HT1080 (cell line): ENCODE results near the gene HSD17B2. TPM values are rescaled to one million over a fixed set of nuclear protein-coding genes. Genes with fewer than 3 reads are reported as not detected.
"Not testable (repeated sequence)": the region's sequence is repeated elsewhere in the genome, so short reads cannot be mapped to it uniquely, and the experiment has no call there.

Experiments
- DNase-seq: peaks from one replicate; pipeline ENCODE4 v3.0.0-alpha.2; 2015; ENCODE audit warnings: low read depth
- total RNA-seq: library from RNA; depleted of rRNA; stranded (reverse); fragments of >200 nt; shearing (Covaris generic); gene quantifications from 2 replicates; pipeline ENCODE4 v1.2.3, GENCODE V29; 2014

The HSD17B2 gene
- total RNA-seq, 1 experiment from 2014 or later, result 2.2 TPM

- DNase-seq, result no peak
Measured at GRCh38 chr16:82078125-82078524, 43.1 kb downstream of the HSD17B2 start.

DNA sequence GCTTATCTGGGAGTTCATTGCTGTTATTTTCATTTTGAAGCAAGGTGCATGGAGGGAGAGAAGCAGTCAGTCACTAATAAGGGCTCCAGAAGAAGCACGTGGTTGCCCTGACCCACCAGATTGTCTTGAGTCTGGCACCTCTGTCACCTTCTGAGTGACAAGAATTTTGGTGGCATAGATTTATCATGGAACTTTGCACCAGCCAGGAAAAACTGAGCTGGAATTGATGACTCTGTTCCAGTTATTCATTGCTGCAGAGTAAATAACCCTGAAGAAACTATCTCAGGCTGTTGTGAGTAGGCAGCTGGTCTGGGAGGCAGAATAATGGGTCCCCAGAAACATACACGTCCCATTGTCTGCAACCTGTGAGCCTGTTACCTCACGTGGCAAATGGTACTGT, 44.8 kb downstream of the HSD17B2 start:
- no peak for DNase-seq

DNA sequence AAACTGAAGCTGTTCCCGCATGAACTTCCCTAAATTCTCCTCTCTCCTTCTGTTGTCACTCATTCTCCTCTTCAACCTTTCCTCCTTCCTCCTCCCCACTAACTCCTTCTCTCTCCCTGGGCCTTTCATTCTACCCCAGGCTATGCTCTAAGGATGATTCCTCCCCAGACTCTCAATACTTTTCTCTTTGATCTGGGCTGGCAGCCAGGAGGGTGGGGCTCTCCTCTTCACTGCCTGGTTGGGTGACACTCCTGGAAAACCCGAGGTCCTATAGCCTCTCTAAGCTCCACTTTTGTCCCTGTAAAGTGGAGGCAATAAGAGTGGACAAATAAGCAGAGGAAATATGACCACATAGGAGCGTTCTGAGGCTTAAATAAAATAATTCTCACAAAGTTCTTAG, 46.2 kb downstream of the HSD17B2 start:
- DNase-seq, result no peak

GRCh38 chr16:82082097-82082496, 47.0 kb downstream of the HSD17B2 start:
- no peak for DNase-seq

GRCh38 chr16:82082543-82083244, 47.6 kb downstream of the HSD17B2 start:
- peak; percentile 84 for DNase-seq

DNA sequence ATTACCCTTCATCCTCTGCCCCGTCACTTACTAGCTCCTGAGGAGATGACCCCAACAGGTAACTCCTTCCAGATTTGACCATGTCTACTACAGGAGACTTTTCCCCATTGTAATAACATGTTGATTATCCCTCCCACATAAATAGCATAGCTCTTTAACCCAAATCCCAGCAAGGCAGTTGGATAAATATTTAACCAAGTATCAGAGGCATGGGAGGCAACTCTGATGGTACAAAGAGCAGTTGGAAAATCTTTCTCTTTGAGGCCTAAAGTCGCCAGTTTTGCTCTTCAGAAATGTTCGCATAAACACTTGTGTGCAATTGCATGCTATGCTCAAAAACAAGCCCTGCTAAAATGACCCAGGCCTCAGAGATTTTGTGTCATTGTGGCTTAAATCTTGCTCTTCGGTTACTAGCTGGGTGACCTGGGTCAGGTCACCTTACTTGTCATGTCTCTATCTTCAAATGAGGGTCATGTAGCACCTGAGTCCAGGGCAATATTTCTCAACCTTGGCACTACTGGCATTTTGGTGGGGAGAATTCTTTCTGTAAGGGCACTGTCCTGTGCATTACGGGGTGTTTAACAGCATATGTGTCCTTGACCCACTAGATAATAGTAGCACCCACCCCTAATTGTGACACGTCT, 48.8 kb downstream of the HSD17B2 start:
- no peak for DNase-seq

GRCh38 chr16:82085011-82085779, 50.1 kb downstream of the HSD17B2 start:
- DNase-seq, result no peak

- DNase-seq, result no peak
Measured at GRCh38 chr16:82088483-82088882, 53.4 kb downstream of the HSD17B2 start.

- DNase-seq, result peak; percentile 45
Measured at GRCh38 chr16:82091241-82091640, 56.2 kb downstream of the HSD17B2 start.

DNA sequence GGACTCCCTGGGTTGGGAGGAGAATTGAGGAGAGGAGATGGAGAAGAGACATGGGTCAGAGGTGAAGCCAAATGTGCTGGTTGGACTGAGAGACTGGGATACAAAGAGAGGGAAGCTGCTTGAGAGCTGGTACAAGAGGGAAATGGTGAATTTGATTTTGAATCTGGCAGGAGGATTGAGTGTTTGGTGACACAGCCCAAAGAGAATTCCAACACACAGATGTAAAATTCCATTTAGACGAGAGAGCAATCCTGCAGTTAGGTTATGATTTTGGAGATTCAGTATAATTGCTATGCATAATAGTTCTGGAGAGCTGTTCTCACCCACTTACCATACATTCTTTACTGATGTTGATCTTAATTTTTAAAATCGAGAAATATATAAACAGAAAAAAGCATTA, 57.7 kb downstream of the HSD17B2 start:
- DNase-seq, result peak; percentile 62

GRCh38 chr16:82093666-82094300, 58.7 kb downstream of the HSD17B2 start:
- DNase-seq, result peak; percentile 57

DNA sequence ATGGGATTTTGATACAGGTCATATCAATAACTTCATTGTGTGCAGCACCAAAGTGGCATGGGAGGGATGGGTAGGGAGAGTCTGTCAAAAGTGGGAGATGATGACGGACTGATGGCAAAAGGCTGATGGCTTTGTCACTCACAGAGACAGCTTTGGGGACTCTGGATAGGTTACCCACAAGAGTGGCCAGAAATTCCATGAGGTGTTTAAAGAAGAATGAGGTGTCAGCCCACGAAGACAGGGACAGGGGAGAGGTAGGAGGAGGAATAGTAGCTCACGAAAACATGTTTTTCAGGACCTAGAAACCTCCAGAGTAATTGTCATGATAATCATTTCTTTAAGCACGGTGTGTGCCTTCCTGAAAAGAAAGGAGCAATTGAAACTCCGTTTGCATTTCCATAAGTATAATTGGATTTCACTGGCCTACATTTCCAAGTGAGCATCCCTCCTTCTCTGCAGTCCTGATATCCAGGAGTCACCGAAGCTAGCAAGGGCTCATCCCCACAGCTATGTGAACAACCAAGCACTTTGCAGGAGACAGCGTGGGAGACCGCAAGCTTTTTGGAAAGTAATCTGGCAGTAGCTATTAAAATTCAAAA, 60.0 kb downstream of the HSD17B2 start:
- no peak for DNase-seq

GRCh38 chr16:82096641-82097040, 61.6 kb downstream of the HSD17B2 start:
- DNase-seq, result no peak

- no peak for DNase-seq
Measured at GRCh38 chr16:82105107-82105506, 70.1 kb downstream of the HSD17B2 start.

DNA sequence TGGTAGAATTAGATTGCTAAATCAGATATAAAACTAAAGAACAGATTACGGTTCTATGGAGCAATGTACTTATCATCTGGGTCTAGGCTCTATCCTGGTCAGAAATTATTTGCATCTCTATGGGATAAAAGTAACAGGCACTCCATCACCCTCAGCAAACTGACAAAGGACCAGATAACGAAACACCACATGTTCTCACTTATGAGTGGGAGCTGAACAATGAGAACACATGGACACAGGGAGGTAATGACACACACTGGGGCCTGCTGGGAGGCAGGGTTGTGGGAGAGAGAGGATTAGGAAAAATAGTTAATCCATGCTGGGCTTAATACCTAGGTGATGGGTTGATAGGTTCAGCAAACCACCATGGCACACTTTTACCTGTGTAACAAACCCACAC, 73.0 kb downstream of the HSD17B2 start:
- no peak for DNase-seq

GRCh38 chr16:82108774-82109173, 73.7 kb downstream of the HSD17B2 start:
- DNase-seq, result peak; percentile 25

GRCh38 chr16:82109266-82109665, 74.2 kb downstream of the HSD17B2 start:
- not testable (repeated sequence) for DNase-seq

GRCh38 chr16:82111944-82112343, 76.9 kb downstream of the HSD17B2 start:
- no peak for DNase-seq

- no peak for DNase-seq
Measured at GRCh38 chr16:82113741-82114140, 78.7 kb downstream of the HSD17B2 start.

DNA sequence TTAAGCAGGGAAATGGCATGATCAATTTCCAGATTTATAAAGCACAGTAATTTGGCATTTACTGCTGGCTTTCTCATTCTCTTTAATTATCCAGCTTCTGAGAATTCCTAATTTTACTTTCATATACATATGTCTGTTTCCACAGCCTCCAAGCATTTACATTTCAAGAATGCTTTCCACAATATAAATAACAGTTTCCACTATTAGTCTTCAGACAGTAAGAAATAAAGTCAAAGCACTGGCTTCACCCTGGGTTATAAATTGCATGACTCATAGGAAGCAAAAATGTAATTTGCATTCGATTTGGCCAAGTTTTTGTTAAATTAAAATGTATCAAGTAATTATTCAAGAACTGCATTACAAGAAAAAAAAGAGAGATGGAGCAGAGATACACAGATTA, 81.5 kb downstream of the HSD17B2 start:
- no peak for DNase-seq

DNA sequence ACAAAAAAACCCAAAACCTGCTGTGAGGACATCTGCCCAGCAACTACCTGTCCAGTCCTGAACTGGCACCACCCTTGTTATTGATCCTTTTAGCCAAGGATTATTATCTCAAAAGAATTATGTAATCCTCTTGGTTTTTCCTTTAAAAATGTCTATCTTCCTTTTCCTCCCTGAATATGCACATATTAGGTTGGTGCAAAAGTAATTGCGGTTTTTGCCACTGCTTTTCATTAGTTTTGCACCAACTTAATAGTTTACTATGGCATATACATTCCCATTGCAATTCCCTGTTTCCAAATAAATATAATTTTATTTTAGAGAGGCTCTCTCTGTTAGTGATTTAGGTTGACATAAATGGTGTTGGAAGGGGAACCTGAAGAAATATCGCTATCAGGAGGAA, 83.7 kb downstream of the HSD17B2 start:
- DNase-seq, result no peak

GRCh38 chr16:82119405-82119804, 84.4 kb downstream of the HSD17B2 start:
- DNase-seq, result no peak
